H1 (cell line): ENCODE data around the gene RALGAPB. TPM values are rescaled to one million over a fixed set of nuclear protein-coding genes. Genes with fewer than 3 reads are reported as not detected.

Source experiments
- CTCF ChIA-PET: fragments of 300-600 bp; sonication (Branson Sonifier 250); formaldehyde crosslinking; loops from one replicate; lab custom pipeline; 2021; ENCODE audit not compliant: partially characterized antibody; lab: Charles Lee
- POLR2A ChIA-PET: fragments of 300-600 bp; sonication (Branson Sonifier 250); formaldehyde crosslinking; loops from one replicate; lab custom pipeline; 2021; ENCODE audit warnings: inconsistent platforms; ENCODE audit not compliant: partially characterized antibody; lab: Charles Lee
- DNase-seq, 2 experiments: peaks; one replicate each; pipeline versions ENCODE4 v3.0.0 to v3.0.0-alpha.2; 2010 to 2022; ENCODE audit warnings: low spot score in 2 of 2, low read depth in 1 of 2, mixed read lengths in 1 of 2
- FAIRE-seq: peaks from 2 replicates; lab custom pipeline; 2011; peaks lifted over from hg19 to GRCh38; lab: Jason Lieb, UNC
- H2AFZ ChIP-seq: 2 replicates; pipeline ENCODE4 v1.8.1; 2012; ENCODE audit warnings: low read length, inconsistent platforms
- H2AK5ac ChIP-seq: 2 replicates; pipeline ENCODE4 v1.6.1; 2013; ENCODE audit warnings: low read depth, low read length
- H2BK120ac ChIP-seq: replicated peaks from 2 replicates; pipeline ENCODE3; 2013; ENCODE audit warnings: low read depth, low read length, inconsistent platforms
- H2BK12ac ChIP-seq: 2 replicates; pipeline ENCODE4 v1.6.1; 2013; ENCODE audit warnings: low read depth, low read length
- H2BK15ac ChIP-seq: 2 replicates; pipeline ENCODE4 v1.6.1; 2013; ENCODE audit warnings: low read length
- H2BK20ac ChIP-seq: 2 replicates; pipeline ENCODE4 v1.6.1; 2013; ENCODE audit warnings: low read length
- H2BK5ac ChIP-seq: 2 replicates; pipeline ENCODE4 v1.6.1; 2013; ENCODE audit warnings: low read depth, low read length
- H3K14ac ChIP-seq: 2 replicates; pipeline ENCODE4 v1.6.1; 2013; ENCODE audit warnings: inconsistent platforms; ENCODE audit not compliant: insufficient read length
- H3K18ac ChIP-seq: 2 replicates; pipeline ENCODE4 v1.6.1; 2013; ENCODE audit warnings: low read length; ENCODE audit errors: extremely low read depth
- H3K23ac ChIP-seq: 2 replicates; pipeline ENCODE4 v1.6.1; 2013; ENCODE audit warnings: inconsistent platforms; ENCODE audit not compliant: insufficient read length
- H3K23me2 ChIP-seq: 2 replicates; pipeline ENCODE4 v1.6.1; 2013; ENCODE audit warnings: low read depth, low read length
- H3K27ac ChIP-seq: 2 replicates; pipeline ENCODE4 v1.6.1; 2011; ENCODE audit warnings: low read depth, low read length, inconsistent platforms
- H3K27me3 ChIP-seq, 4 experiments: replicated peaks in 1 of 4; 1 replicate in 1 of 4; 2 replicates in 3 of 4; pipeline versions ENCODE4 v1.6.1 to v1.8.1; 2011 to 2013; ENCODE audit warnings: low read length in 3 of 4, mild to moderate bottlenecking in 3 of 4, inconsistent platforms in 2 of 4, mixed read lengths in 2 of 4, moderate library complexity in 1 of 4; ENCODE audit not compliant: control insufficient read depth in 3 of 4, insufficient read depth in 3 of 4; ENCODE audit errors: extremely low read depth in 1 of 4
- H3K36me3 ChIP-seq, 4 experiments: 2 replicates each; pipeline versions ENCODE4 v1.6.1 to v1.8.1; 2011 to 2013; ENCODE audit warnings: mild to moderate bottlenecking in 4 of 4, low read length in 3 of 4, moderate library complexity in 2 of 4, control low read depth in 1 of 4, inconsistent platforms in 1 of 4; ENCODE audit not compliant: insufficient read depth in 4 of 4, control insufficient read depth in 2 of 4
- H3K4ac ChIP-seq: replicated peaks from 2 replicates; pipeline ENCODE3; 2013; ENCODE audit warnings: low read length, low read depth, mixed read lengths, inconsistent platforms; ENCODE audit not compliant: insufficient read length
- H3K4me1 ChIP-seq, 4 experiments: replicated peaks in 1 of 4; 1 replicate in 1 of 4; 2 replicates in 3 of 4; pipeline versions ENCODE4 v1.6.1 to v1.8.1; 2011 to 2013; ENCODE audit warnings: low read length in 3 of 4, inconsistent platforms in 2 of 4, mixed read lengths in 1 of 4; ENCODE audit not compliant: insufficient read depth in 4 of 4, control insufficient read depth in 3 of 4
- H3K4me2 ChIP-seq, 2 experiments: 2 replicates each; pipeline versions ENCODE4 v1.6.1 to v1.8.1; 2011 to 2013; ENCODE audit warnings: low read depth in 2 of 2, low read length in 2 of 2, control low read depth in 1 of 2, inconsistent platforms in 1 of 2, mild to moderate bottlenecking in 1 of 2; ENCODE audit not compliant: insufficient read depth in 1 of 2
- H3K4me3 ChIP-seq, 4 experiments: fragments of 200-600, 300-600 bp in 1 of 4; sonication (generic), shearing (Covaris generic), sonication (Bioruptor Twin) in 1 of 4; 2 replicates each; pipeline versions ENCODE4 v1.5.1 to v1.8.1; 2011 to 2016; ENCODE audit warnings: low read length in 4 of 4, low read depth in 3 of 4, control low read depth in 2 of 4, inconsistent platforms in 2 of 4, mild to moderate bottlenecking in 2 of 4, mixed read lengths in 1 of 4, moderate library complexity in 1 of 4; ENCODE audit not compliant: insufficient read depth in 2 of 4; ENCODE audit errors: extremely low read depth in 1 of 4
- H3K56ac ChIP-seq: replicated peaks from 2 replicates; pipeline ENCODE3; 2013; ENCODE audit warnings: low read depth, mild to moderate bottlenecking, mixed read lengths, low read length, inconsistent platforms; ENCODE audit not compliant: insufficient read length
- H3K79me1 ChIP-seq: 2 replicates; pipeline ENCODE4 v1.6.1; 2013; ENCODE audit warnings: low read depth, low read length, control low read depth
- H3K79me2 ChIP-seq, 2 experiments: 2 replicates each; pipeline versions ENCODE4 v1.6.1 to v1.8.1; 2012 to 2013; ENCODE audit warnings: low read length in 2 of 2, mild to moderate bottlenecking in 2 of 2, inconsistent platforms in 1 of 2; ENCODE audit not compliant: insufficient read depth in 2 of 2, control insufficient read depth in 1 of 2
- H3K9ac ChIP-seq, 4 experiments: replicated peaks in 1 of 4; 1 replicate in 1 of 4; 2 replicates in 3 of 4; pipeline versions ENCODE4 v1.6.1 to v1.8.1; 2011 to 2013; ENCODE audit warnings: low read depth in 3 of 4, low read length in 3 of 4, control low read depth in 2 of 4, mild to moderate bottlenecking in 2 of 4, moderate library complexity in 2 of 4, inconsistent platforms in 1 of 4; ENCODE audit errors: extremely low read depth in 1 of 4
- H3K9me3 ChIP-seq, 2 experiments: 2 replicates each; pipeline versions ENCODE4 v1.6.1 to v1.8.1; 2012 to 2013; ENCODE audit warnings: mild to moderate bottlenecking in 2 of 2, moderate library complexity in 2 of 2, control low read depth in 1 of 2, inconsistent platforms in 1 of 2, low read depth in 1 of 2, low read length in 1 of 2, mixed read lengths in 1 of 2; ENCODE audit not compliant: insufficient read depth in 2 of 2
- H4K20me1 ChIP-seq, 2 experiments: replicated peaks in 1 of 2; 2 replicates each; pipeline versions ENCODE3 to v1.8.1; 2011 to 2013; ENCODE audit warnings: inconsistent platforms in 2 of 2, low read length in 2 of 2, mild to moderate bottlenecking in 1 of 2; ENCODE audit not compliant: insufficient read depth in 2 of 2, control insufficient read depth in 1 of 2
- H4K5ac ChIP-seq: 2 replicates; pipeline ENCODE4 v1.6.1; 2013; ENCODE audit warnings: low read length, low read depth, mixed read lengths, inconsistent platforms; ENCODE audit not compliant: insufficient read length
- H4K8ac ChIP-seq: 2 replicates; pipeline ENCODE4 v1.8.0; 2013; ENCODE audit warnings: mild to moderate bottlenecking, moderate library complexity, low read length, inconsistent platforms; ENCODE audit not compliant: insufficient read depth; ENCODE audit errors: extremely low read depth
- H4K91ac ChIP-seq: replicated peaks from 2 replicates; pipeline ENCODE3; 2013; ENCODE audit warnings: low read length, mixed read lengths, inconsistent platforms; ENCODE audit not compliant: insufficient read length
- GABPA ChIP-seq: IDR thresholded peaks from 2 replicates; pipeline ENCODE4 v1.6.1; 2011; ENCODE audit warnings: mild to moderate bottlenecking, low read length, moderate library complexity, borderline replicate concordance; ENCODE audit not compliant: insufficient read depth
- POLR2AphosphoS5 ChIP-seq: IDR thresholded peaks from 2 replicates; pipeline ENCODE4 v1.6.1; 2011; ENCODE audit warnings: low read depth, low read length
- SIN3A ChIP-seq, 2 experiments: IDR thresholded peaks in 1 of 2; conservative IDR thresholded peaks in 1 of 2; 2 replicates each; pipeline ENCODE4 v1.6.1; 2011 to 2012; ENCODE audit warnings: low read length in 2 of 2, improper control_type of control experiment in 1 of 2, low read depth in 1 of 2, mild to moderate bottlenecking in 1 of 2
- SIX5 ChIP-seq: IDR thresholded peaks from 2 replicates; pipeline ENCODE4 v1.6.1; 2011; ENCODE audit warnings: mild to moderate bottlenecking, low read depth, low read length
- WGBS, 2 experiments: shearing (Covaris generic) in 1 of 2; methylation state at CpG; one replicate each; pipeline versions ENCODE4 v1.1.6 to v1.1.7; 2013 to 2015; ENCODE audit warnings: low lambda C conversion rate in 2 of 2, mixed read lengths in 2 of 2, inconsistent platforms in 1 of 2, low coverage in 1 of 2, missing lambda C conversion rate in 1 of 2; ENCODE audit not compliant: insufficient replicate concordance in 2 of 2, insufficient coverage in 1 of 2, insufficient read length in 1 of 2; ENCODE audit errors: extremely low coverage in 1 of 2, missing lambda C conversion rate in 1 of 2; 5-methylcytosine and 5-hydroxymethylcytosine counted together
- polyA plus RNA-seq, 7 experiments: library from polyadenylated mRNA; depleted of rRNA in 3 of 7; stranded (reverse) in 5 of 7; unstranded in 2 of 7; fragments of >200 nt in 5 of 7; fragments of 200-250 nt in 2 of 7; gene quantifications; 1 replicate in 5 of 7; 2 replicates in 1 of 7; 4 replicates in 1 of 7; pipeline versions ENCODE4 v1.2.1 to v1.2.3, GENCODE V29; 2011 to 2013; ENCODE audit warnings: missing spikeins in 2 of 7, mixed read lengths in 2 of 7
- total RNA-seq: library from RNA; stranded (reverse); fragmentation: NEBNext Ultra II Directional; extraction: Animal tissue kit (Norgen Biotek cat#: 25700); gene quantifications from 2 replicates; pipeline ENCODE4 v1.2.1, GENCODE V29; 2021

Gene RALGAPB
- total and polyA plus RNA-seq, 2 of the 8 experiments (the other 6 are each of a cell fraction or from before 2014, with no cell fraction given) = 10.6 to 35.1 TPM

- Histone ChIP-seq H3K18ac (no peak overlapping the region), H3K79me2 (no peaks in the 10 kb centered on the region), H2BK20ac (no peak overlapping the region), H3K79me1 (no peaks in the 10 kb centered on the region), H2BK5ac (no peak overlapping the region), H3K4ac (no peak overlapping the region), H3K27ac (no peak overlapping the region), H2BK12ac (no peak overlapping the region), H2BK15ac (no peak overlapping the region), H2AFZ (no peak overlapping the region), H4K8ac (no peak overlapping the region), H3K4me3 (no peak overlapping the region), H3K36me3 (peaks cover 6 to 54% (median 36%) of the 10 kb centered on the region in 4 experiments; a peak in 7 of 8 replicates), H3K27me3 (no peaks in the 10 kb centered on the region), H3K23me2 (no peaks in the 10 kb centered on the region), H3K14ac (no peak overlapping the region), H2BK120ac (no peak overlapping the region), H3K9me3 (no peaks in the 10 kb centered on the region), H3K4me2 (no peak overlapping the region), H4K91ac (no peak overlapping the region), H3K56ac (no peak overlapping the region), H3K4me1 (no peaks in the 10 kb centered on the region), H2AK5ac (no peak overlapping the region), H3K23ac (no peak overlapping the region), H4K20me1 (peaks cover 0 to 2% of the 10 kb centered on the region in 2 experiments), H4K5ac (no peak overlapping the region), H3K9ac (no peak overlapping the region)
- WGBS, 2 experiments = 92% methylated on average over 7 of the region's 7 CpGs; no CpG with 5 or more reads in 1 of the 2 experiments
- POLR2A ChIA-PET = no interaction called here
- CTCF ChIA-PET = interaction anchor here (0.7 to 1.4 kb wide), 4 partner anchors 9 to 98 kb away, joined by 3 to 4 read pairs (median 3); no protein-coding TSS in a partner anchor
- DNase-seq = no peak
- FAIRE-seq = no peak
- TF ChIP-seq GABPA = no peak
- no peak for TF ChIP-seq SIX5
- no peak for TF ChIP-seq POLR2AphosphoS5
- TF ChIP-seq SIN3A (conservative IDR thresholded peaks at IDR 0.05 in 1 of 2, IDR thresholded peaks at IDR 0.05 in 1 of 2; ENCODE audit: low read depth in 1 of 2, low read length in 2 of 2) = no peak
These were observed 78.5 kb downstream of the RALGAPB start for GRCh38 chr20:38551056-38551626.
